BLaER1 (cell line): ENCODE data around the gene FLNB.
A peak's percentile ranks its signal among the peaks of the same experiment; 100 is the strongest.

Source experiments
- H3K27ac ChIP-seq: shearing (Covaris generic); formaldehyde crosslinking; 2 replicates; pipeline ENCODE4 v1.8.1; 2022
- H3K27me3 ChIP-seq: shearing (Covaris generic); formaldehyde crosslinking; 2 replicates; pipeline ENCODE4 v1.8.1; 2022
- H3K36me3 ChIP-seq: shearing (Covaris generic); formaldehyde crosslinking; 2 replicates; pipeline ENCODE4 v1.8.1; 2022
- H3K4me1 ChIP-seq: shearing (Covaris generic); formaldehyde crosslinking; 2 replicates; pipeline ENCODE4 v1.8.1; 2022
- H3K4me2 ChIP-seq: shearing (Covaris generic); formaldehyde crosslinking; 2 replicates; pipeline ENCODE4 v1.8.1; 2022
- H3K4me3 ChIP-seq: shearing (Covaris generic); formaldehyde crosslinking; 2 replicates; pipeline ENCODE4 v1.8.1; 2022
- H3K9ac ChIP-seq: shearing (Covaris generic); formaldehyde crosslinking; 2 replicates; pipeline ENCODE4 v1.8.1; 2022
- H3K9me3 ChIP-seq: shearing (Covaris generic); formaldehyde crosslinking; 2 replicates; pipeline ENCODE4 v1.8.1; 2022
- H4K20me1 ChIP-seq: shearing (Covaris generic); formaldehyde crosslinking; 2 replicates; pipeline ENCODE4 v1.8.1; 2022
- Cebpa-rat ChIP-seq: shearing (Covaris generic); IDR thresholded peaks from 2 replicates; pipeline ENCODE4 v1.8.1; 2022

The FLNB gene

DNA sequence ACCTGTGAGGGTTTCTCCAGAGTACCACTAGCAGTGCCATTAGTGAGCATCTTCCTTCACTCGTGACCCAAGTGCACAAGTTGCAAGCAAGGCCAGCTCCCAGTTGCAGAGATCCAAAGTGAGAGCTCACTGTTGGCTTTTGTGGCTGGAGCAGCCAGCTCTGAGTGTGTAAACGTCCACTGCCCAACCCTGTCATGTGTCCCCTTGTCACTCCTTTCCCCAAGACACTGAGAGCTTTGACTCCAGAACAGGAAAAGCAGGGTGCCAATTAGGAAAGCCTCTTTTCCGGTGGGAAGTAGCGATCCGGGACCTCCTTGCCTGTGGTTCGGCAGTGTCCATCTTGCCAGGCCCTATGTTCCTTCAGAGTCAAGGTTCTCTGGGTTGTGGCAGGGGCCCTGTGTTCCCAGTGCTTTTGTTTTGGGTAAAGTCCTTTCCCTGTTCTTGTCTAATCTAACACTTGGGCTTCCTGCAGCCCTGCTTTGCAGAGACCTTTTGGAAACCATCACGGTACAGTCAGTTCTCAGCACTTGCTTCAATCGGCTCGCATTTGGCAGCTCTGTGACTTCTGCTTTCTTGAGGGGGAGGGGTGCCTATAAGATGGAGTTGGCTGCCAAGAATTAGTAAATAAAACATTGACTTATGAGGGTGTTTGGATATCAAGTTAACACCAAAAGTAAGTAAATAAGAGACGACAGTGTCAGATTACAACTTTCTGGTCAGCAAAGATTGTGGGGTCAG lies 112.0 kb downstream of the FLNB start:
- Histone ChIP-seq H3K4me3 (no peak overlapping the region), H3K9ac (peak overlapping the region; percentile 40; the same call in 1 of the 2 replicates), H3K27ac (no peak overlapping the region), H3K4me1 (peaks cover 56% of the 10 kb centered on the region), H3K9me3 (0 out of 2 replicates have a peak, but pooled peaks cover under 1% of the 10 kb centered on the region), H4K20me1 (peaks cover 25% of the 10 kb centered on the region), H3K27me3 (no peaks in the 10 kb centered on the region), H3K36me3 (peaks cover 73% of the 10 kb centered on the region), H3K4me2 (peak overlapping the region; percentile 66)
- no peak for TF ChIP-seq Cebpa-rat

DNA sequence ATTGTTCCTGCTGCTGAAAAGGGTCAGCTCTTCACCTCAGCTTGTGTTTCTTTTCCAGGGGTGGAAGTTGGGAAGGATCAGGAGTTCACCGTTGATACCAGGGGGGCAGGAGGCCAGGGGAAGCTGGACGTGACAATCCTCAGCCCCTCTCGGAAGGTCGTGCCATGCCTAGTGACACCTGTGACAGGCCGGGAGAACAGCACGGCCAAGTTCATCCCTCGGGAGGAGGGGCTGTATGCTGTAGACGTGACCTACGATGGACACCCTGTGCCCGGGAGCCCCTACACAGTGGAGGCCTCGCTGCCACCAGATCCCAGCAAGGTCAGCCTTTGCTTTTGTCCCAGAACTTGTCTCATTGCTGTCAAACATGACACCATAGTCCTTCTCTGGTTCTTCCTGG lies 113.0 kb downstream of the FLNB start:
- H3K36me3 ChIP-seq = peaks cover 82% of the 10 kb centered on the region
- no peak for TF ChIP-seq Cebpa-rat
- H3K27ac ChIP-seq = no peak overlapping the region

DNA sequence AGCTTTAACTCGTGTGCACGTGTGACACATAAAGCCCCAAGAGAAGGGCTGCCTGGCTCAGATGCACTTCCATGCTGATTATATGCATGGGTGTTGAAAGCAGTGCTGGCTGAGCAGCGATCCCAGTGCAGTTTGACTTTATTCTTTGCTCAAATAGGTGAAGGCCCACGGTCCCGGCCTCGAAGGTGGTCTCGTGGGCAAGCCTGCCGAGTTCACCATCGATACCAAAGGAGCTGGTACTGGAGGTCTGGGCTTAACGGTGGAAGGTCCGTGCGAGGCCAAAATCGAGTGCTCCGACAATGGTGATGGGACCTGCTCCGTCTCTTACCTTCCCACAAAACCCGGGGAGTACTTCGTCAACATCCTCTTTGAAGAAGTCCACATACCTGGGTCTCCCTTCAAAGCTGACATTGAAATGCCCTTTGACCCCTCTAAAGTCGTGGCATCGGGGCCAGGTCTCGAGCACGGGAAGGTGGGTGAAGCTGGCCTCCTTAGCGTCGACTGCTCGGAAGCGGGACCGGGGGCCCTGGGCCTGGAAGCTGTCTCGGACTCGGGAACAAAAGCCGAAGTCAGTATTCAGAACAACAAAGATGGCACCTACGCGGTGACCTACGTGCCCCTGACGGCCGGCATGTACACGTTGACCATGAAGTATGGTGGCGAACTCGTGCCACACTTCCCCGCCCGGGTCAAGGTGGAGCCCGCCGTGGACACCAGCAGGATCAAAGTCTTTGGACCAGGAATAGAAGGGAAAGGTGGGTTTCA lies 114.9 kb downstream of the FLNB start:
- Histone ChIP-seq H3K36me3 (peaks cover 96% of the 10 kb centered on the region), H3K4me3 (no peak overlapping the region), H3K9me3 (peaks cover 11% of the 10 kb centered on the region), H3K27ac (no peak overlapping the region), H3K4me2 (no peak overlapping the region), H3K27me3 (no peaks in the 10 kb centered on the region), H3K9ac (no peak overlapping the region), H3K4me1 (peaks cover 31% of the 10 kb centered on the region), H4K20me1 (no peaks in the 10 kb centered on the region)
- no peak for TF ChIP-seq Cebpa-rat

More for the DNA sequence above, 113.0 kb downstream of the FLNB start:
- no peak overlapping the region for H3K4me2 ChIP-seq
- peaks cover 10% of the 10 kb centered on the region for H3K9me3 ChIP-seq
- H4K20me1 ChIP-seq = peaks cover 16% of the 10 kb centered on the region
- no peak overlapping the region for H3K4me3 ChIP-seq
- H3K9ac ChIP-seq = no peak overlapping the region
- peaks cover 46% of the 10 kb centered on the region for H3K4me1 ChIP-seq
- no peaks in the 10 kb centered on the region for H3K27me3 ChIP-seq

GRCh38 chr3:58124387-58124786 lies 116.2 kb downstream of the FLNB start:
- H3K9me3 ChIP-seq = peaks cover 11% of the 10 kb centered on the region
- no peak for TF ChIP-seq Cebpa-rat
- H3K9ac ChIP-seq = no peak overlapping the region
- H3K4me1 ChIP-seq = peaks cover 31% of the 10 kb centered on the region
- H3K36me3 ChIP-seq = peaks cover 96% of the 10 kb centered on the region
- no peak overlapping the region for H3K4me2 ChIP-seq
- H3K27me3 ChIP-seq = no peaks in the 10 kb centered on the region
- H3K4me3 ChIP-seq = no peak overlapping the region
- no peak overlapping the region for H3K27ac ChIP-seq
- no peaks in the 10 kb centered on the region for H4K20me1 ChIP-seq

- Histone ChIP-seq H3K9ac (no peak overlapping the region), H3K4me3 (peak overlapping the region; percentile 16; the same call in 1 of the 2 replicates), H3K27ac (no peak overlapping the region), H3K4me1 (peaks cover 20% of the 10 kb centered on the region), H3K27me3 (no peaks in the 10 kb centered on the region), H3K9me3 (peaks cover 11% of the 10 kb centered on the region), H3K4me2 (peak overlapping the region; percentile 61), H4K20me1 (0 out of 2 replicates have a peak, but pooled peaks cover 5% of the 10 kb centered on the region), H3K36me3 (peaks cover 96% of the 10 kb centered on the region)
- no peak for TF ChIP-seq Cebpa-rat
Measured at GRCh38 chr3:58129041-58129770, 121.0 kb downstream of the FLNB start.

- peaks cover 96% of the 10 kb centered on the region for H3K36me3 ChIP-seq
- no peak overlapping the region for H3K27ac ChIP-seq
- no peak overlapping the region for H3K4me2 ChIP-seq
- no peak for TF ChIP-seq Cebpa-rat
- H3K4me3 ChIP-seq = no peak overlapping the region
- H3K9me3 ChIP-seq = peaks cover 7% of the 10 kb centered on the region
- no peaks in the 10 kb centered on the region for H3K27me3 ChIP-seq
- H3K4me1 ChIP-seq = peaks cover 20% of the 10 kb centered on the region
- H4K20me1 ChIP-seq = 0 out of 2 replicates have a peak, but pooled peaks cover 5% of the 10 kb centered on the region
- no peak overlapping the region for H3K9ac ChIP-seq
Measured at GRCh38 chr3:58130591-58130990, 122.4 kb downstream of the FLNB start.

DNA sequence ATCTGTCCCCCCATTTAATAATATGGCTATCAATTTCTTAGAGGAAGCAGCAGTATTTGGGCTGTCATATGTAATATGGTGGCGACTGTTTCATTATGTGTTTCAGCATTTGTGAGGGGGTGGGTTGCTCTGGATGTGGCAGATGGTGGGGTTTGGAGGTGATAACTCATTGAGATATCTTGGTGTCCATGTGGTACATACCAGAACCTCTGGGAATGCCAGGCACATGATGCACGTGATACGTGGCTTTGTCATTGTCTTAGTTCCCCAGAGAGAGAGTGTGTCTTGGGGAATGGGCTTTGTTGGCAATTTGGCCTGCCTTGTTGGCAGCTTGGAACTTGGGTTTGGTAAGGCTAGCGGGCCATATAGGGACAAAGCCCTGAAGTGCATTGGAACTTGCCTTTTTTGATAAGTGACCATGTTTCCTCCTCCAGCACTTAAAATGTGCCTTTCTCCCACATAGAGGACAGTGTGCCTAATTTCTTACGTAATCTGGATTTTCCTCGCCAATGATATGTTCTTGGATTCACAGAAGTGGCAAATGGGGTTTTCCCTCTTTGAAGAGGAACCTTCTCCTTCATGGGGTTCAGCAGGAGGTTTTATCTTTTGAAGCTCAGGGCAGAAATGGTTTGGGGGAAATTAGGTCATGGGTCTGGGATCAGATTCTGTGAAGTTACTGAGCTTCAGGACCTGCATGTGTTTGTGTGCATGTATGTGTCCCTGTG lies 123.0 kb downstream of the FLNB start:
- no peak overlapping the region for H3K4me2 ChIP-seq
- H4K20me1 ChIP-seq = 0 out of 2 replicates have a peak, but pooled peaks cover 5% of the 10 kb centered on the region
- TF ChIP-seq Cebpa-rat = no peak
- H3K9me3 ChIP-seq = 0 out of 2 replicates have a peak, but pooled peaks cover under 1% of the 10 kb centered on the region
- H3K36me3 ChIP-seq = peaks cover 96% of the 10 kb centered on the region
- peaks cover 20% of the 10 kb centered on the region for H3K4me1 ChIP-seq
- H3K27ac ChIP-seq = no peak overlapping the region
- no peak overlapping the region for H3K4me3 ChIP-seq
- H3K27me3 ChIP-seq = no peaks in the 10 kb centered on the region
- H3K9ac ChIP-seq = no peak overlapping the region

DNA sequence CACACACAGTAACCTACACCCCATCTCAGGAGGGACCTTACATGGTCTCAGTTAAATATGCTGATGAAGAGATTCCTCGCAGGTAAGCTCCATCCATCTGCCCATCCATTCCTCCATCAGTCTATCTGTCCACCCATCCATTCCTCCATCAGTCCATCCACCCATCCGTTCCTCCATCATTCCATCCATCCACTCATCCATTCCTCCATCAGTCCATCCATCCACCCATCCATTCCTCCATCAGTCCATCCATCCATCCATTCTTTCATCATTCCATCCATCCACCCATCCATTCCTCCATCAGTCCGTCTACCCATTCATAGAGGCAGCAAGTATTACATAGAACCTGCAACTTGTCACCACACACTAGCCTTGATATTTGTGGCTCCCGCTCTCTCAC lies 124.6 kb downstream of the FLNB start:
- Histone ChIP-seq H3K27ac (no peak overlapping the region), H4K20me1 (0 out of 2 replicates have a peak, but pooled peaks cover 5% of the 10 kb centered on the region), H3K4me3 (no peak overlapping the region), H3K36me3 (peaks cover 96% of the 10 kb centered on the region), H3K9ac (no peak overlapping the region), H3K4me1 (peaks cover 19% of the 10 kb centered on the region), H3K4me2 (no peak overlapping the region), H3K9me3 (no peaks in the 10 kb centered on the region), H3K27me3 (no peaks in the 10 kb centered on the region)
- no peak for TF ChIP-seq Cebpa-rat

- Histone ChIP-seq H3K9ac (no peak overlapping the region), H3K36me3 (peaks cover 96% of the 10 kb centered on the region), H3K4me1 (peaks cover 2% of the 10 kb centered on the region), H3K27me3 (no peaks in the 10 kb centered on the region), H4K20me1 (0 out of 2 replicates have a peak, but pooled peaks cover 5% of the 10 kb centered on the region), H3K27ac (no peak overlapping the region), H3K9me3 (no peaks in the 10 kb centered on the region), H3K4me2 (no peak overlapping the region), H3K4me3 (no peak overlapping the region)
- TF ChIP-seq Cebpa-rat = no peak
Measured at GRCh38 chr3:58134468-58134867, 126.2 kb downstream of the FLNB start.
